ENCODE data around the gene C5AR1.
"Not testable (repeated sequence)": the region's sequence is repeated elsewhere in the genome, so short reads cannot be mapped to it uniquely, and the experiment has no call there.

C5AR1 gene

GRCh38 chr19:47341734-47342133 is 32.1 kb downstream of the C5AR1 start:
- H3K4me3 ChIP-seq (ENCODE audit: low read depth, low read length) = no peak overlapping the region
- DNase-seq (ENCODE audit: low read depth) = no peak
- no peak for TF ChIP-seq CTCF (IDR thresholded peaks at IDR 0.05; ENCODE audit: low read depth, low read length, missing control alignments)
- in situ Hi-C loops (cut with HindIII; ENCODE audit: low sequenced_read_pairs) = no loop called here

DNA sequence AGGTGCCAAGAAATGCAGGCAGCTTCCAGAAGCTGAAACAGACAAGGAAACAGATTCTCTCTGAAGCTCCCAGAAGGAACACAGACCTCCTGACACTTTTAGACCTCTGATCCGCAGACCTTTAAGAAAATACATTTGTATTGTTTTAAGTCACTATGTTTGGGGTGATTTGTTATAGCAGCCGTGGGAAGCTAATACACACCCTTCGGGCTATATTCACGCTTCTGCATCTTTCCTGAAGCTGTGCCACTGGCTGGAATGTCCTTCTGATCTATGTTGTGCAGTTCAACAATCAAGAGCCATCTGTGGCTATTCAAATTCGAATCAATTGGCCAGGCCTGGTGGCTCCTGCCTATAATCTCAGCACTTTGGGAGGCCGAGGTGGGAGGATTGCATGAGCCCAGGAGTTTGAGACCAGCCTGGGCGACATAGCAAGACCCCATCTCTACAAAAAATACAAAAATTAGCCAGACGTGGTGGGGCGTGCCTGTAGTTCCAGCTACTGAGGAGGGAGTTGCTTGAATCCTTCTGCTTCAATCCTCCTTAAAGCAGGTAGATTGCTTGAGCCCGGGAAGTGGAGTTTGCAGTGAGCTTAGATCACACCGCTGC is 33.6 kb downstream of the C5AR1 start:
- H3K4me3 ChIP-seq (ENCODE audit: low read depth, low read length) = no peak overlapping the region
- no peak for TF ChIP-seq CTCF (IDR thresholded peaks at IDR 0.05; ENCODE audit: low read depth, low read length, missing control alignments)
- no peak for DNase-seq (ENCODE audit: low read depth)
- in situ Hi-C loops (cut with HindIII; ENCODE audit: low sequenced_read_pairs) = no loop called here

- no peak overlapping the region for H3K4me3 ChIP-seq (ENCODE audit: low read depth, low read length)
- in situ Hi-C loops (cut with HindIII; ENCODE audit: low sequenced_read_pairs) = no loop called here
- DNase-seq (ENCODE audit: low read depth) = no peak
- TF ChIP-seq CTCF (IDR thresholded peaks at IDR 0.05; ENCODE audit: low read depth, low read length, missing control alignments) = no peak
These were observed 34.8 kb downstream of the C5AR1 start for GRCh38 chr19:47344425-47344824.

GRCh38 chr19:47346024-47346423 is 36.4 kb downstream of the C5AR1 start:
- in situ Hi-C loops (cut with HindIII; ENCODE audit: low sequenced_read_pairs); DNase-seq (ENCODE audit: low read depth); H3K4me3 ChIP-seq (ENCODE audit: low read depth, low read length): not testable (repeated sequence)

DNA sequence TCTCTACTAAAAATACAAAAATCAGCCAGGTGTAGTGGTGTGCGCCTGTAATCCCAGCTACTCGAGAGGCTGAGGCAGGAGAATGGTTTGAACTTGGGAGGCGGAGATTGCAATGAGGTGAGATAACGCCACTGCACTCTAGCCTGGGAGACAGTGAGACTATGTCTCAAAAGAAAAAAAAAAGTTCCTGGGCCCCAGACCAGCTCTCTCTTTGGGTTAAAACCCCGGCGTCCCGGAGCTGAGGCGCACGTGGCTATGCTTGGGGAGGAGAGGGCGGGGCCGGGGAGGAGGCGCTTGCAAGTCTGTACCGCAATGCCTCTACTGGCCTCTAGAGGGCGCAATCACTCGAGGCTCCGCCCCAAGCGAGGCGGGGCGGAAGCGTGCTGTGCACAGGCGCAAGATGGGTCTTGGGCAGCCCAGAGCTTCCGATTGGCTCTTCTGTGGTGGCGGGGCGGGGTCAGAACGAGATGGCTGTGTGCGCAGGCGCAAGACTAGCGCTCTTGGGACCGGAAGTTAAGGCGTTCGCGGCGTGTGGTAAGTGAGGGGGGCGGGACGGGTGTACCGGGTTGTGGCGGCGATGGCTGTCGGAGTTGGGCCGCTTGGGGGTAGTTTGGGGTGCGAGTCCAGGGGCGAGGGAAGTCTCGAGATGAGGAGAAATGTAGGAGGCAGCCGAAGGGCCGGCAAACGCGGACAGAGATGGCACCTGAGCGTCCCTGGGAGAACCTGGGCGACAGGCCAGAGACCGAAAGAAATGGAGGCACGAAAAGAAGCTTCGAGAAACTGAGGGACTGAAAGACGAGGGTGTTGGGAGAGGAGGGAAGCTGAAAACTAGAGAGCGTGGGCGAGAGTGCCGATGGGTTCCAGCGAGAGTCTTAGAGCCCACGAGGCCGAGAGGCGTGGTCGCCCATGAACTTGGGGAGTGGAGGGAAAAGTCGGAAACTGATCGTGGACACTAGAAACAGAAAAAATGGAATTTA is 39.4 kb downstream of the C5AR1 start, which contains the start of gene DHX34:
Gene DHX34, plus strand, starts transcription at position 497 of the 977 bp plus-strand sequence. CDS start 3,716 bp downstream, outside the sequence.
- in situ Hi-C loops (cut with HindIII; ENCODE audit: low sequenced_read_pairs) = no loop called here
- peak; percentile 98 for TF ChIP-seq CTCF (IDR thresholded peaks at IDR 0.05; ENCODE audit: low read depth, low read length, missing control alignments)
- DNase-seq (ENCODE audit: low read depth) = peak; percentile 98
- peak within 1 kb of the TSS; percentile 95 for H3K4me3 ChIP-seq (ENCODE audit: low read depth, low read length)

DNA sequence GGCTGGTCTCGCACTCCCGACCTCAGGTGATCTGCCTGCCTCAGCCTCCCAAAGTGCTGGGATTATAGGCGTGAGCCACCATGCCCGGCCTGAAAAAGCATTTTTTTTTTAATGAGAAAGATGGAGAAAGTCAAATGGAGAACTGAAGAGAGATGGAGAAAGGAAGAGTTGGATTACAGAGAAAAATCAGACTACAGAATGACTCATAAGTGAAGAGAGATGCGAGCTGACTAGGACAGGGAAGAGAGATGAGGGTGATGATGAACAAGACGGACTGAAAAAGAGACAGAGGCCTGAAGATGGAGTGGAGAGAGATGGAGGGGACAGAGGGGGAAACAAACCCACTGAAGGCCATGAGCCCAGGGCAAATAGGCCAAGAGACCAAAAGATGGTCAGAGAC is 41.0 kb downstream of the C5AR1 start:
- DNase-seq (ENCODE audit: low read depth) = no peak
- in situ Hi-C loops (cut with HindIII; ENCODE audit: low sequenced_read_pairs) = no loop called here
- no peak for TF ChIP-seq CTCF (IDR thresholded peaks at IDR 0.05; ENCODE audit: low read depth, low read length, missing control alignments)
- H3K4me3 ChIP-seq (ENCODE audit: low read depth, low read length) = no peak overlapping the region

DNA sequence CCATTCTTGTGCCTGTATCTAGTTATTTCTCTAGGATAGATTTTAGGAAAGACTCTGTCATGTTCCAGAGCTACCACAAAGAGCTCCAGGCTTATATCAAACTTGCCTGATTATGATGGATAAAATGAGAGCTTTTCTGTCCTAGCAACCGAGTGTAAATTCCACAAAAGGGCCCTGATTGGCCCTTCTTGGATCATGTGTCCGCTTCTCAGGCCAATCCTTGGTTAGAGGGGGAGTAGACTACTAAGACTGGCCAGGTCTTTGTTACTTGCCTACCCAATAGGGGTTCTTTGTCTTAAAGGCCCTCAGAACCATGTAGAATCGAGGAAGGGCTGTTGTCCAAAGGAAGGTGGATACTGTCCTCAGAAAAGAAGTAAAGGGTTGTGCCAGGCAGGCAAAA is 41.9 kb downstream of the C5AR1 start:
- TF ChIP-seq CTCF (IDR thresholded peaks at IDR 0.05; ENCODE audit: low read depth, low read length, missing control alignments) = no peak
- in situ Hi-C loops (cut with HindIII; ENCODE audit: low sequenced_read_pairs) = no loop called here
- H3K4me3 ChIP-seq (ENCODE audit: low read depth, low read length) = no peak overlapping the region
- DNase-seq (ENCODE audit: low read depth) = peak; percentile 19
